Trophoblast cell (in vitro differentiated cells and primary cell): ENCODE data around the gene LSM3.

ENCODE experiments used
- DNase-seq, 2 donors: peaks; one replicate each; pipeline ENCODE4 v3.0.0-alpha.2; 2016
- H2AFZ ChIP-seq: 2 replicates; pipeline ENCODE4 v1.6.1; 2013; ENCODE audit warnings: low read length, moderate library complexity, mild to moderate bottlenecking; ENCODE audit not compliant: insufficient read depth, poor library complexity
- H2AK5ac ChIP-seq: 2 replicates; pipeline ENCODE4 v1.6.1; 2013; ENCODE audit warnings: mild to moderate bottlenecking, low read length
- H2BK120ac ChIP-seq: 2 replicates; pipeline ENCODE4 v1.6.1; 2013; ENCODE audit warnings: low read length, mild to moderate bottlenecking, moderate library complexity; ENCODE audit not compliant: insufficient read depth, poor library complexity
- H2BK12ac ChIP-seq: 2 replicates; pipeline ENCODE4 v1.6.1; 2013; ENCODE audit warnings: mild to moderate bottlenecking, low read length, moderate library complexity
- H2BK5ac ChIP-seq: 2 replicates; pipeline ENCODE4 v1.6.1; 2013; ENCODE audit warnings: low read length, low read depth, moderate library complexity, mild to moderate bottlenecking; ENCODE audit not compliant: poor library complexity
- H3K14ac ChIP-seq: 2 replicates; pipeline ENCODE4 v1.6.1; 2013; ENCODE audit warnings: mild to moderate bottlenecking, low read length
- H3K18ac ChIP-seq: 2 replicates; pipeline ENCODE4 v1.6.1; 2013; ENCODE audit warnings: mild to moderate bottlenecking, low read length
- H3K23ac ChIP-seq: 2 replicates; pipeline ENCODE4 v1.6.1; 2013; ENCODE audit warnings: low read length
- H3K27ac ChIP-seq: 2 replicates; pipeline ENCODE4 v1.5.1; 2013; ENCODE audit warnings: low read depth, mild to moderate bottlenecking, inconsistent platforms, low read length, moderate library complexity
- H3K27me3 ChIP-seq: 2 replicates; pipeline ENCODE4 v1.6.1; 2013; ENCODE audit warnings: inconsistent platforms, mild to moderate bottlenecking, low read length, moderate library complexity; ENCODE audit not compliant: insufficient read depth
- H3K36me3 ChIP-seq, 2 experiments: 1 replicate in 1 of 2; 2 replicates in 1 of 2; pipeline ENCODE4 v1.6.1; 2013; ENCODE audit warnings: low read length in 2 of 2, mild to moderate bottlenecking in 2 of 2, moderate library complexity in 1 of 2; ENCODE audit not compliant: insufficient read depth in 2 of 2, control insufficient read depth in 1 of 2
- H3K4ac ChIP-seq: 2 replicates; pipeline ENCODE4 v1.6.1; 2013; ENCODE audit warnings: low read depth, mild to moderate bottlenecking, low read length, moderate library complexity
- H3K4me1 ChIP-seq, 2 experiments: 1 replicate in 1 of 2; 2 replicates in 1 of 2; pipeline ENCODE4 v1.6.1; 2013; ENCODE audit warnings: low read length in 2 of 2, mild to moderate bottlenecking in 2 of 2, moderate library complexity in 1 of 2; ENCODE audit not compliant: insufficient read depth in 2 of 2, control insufficient read depth in 1 of 2
- H3K4me2 ChIP-seq: 2 replicates; pipeline ENCODE4 v1.6.1; 2013; ENCODE audit warnings: inconsistent platforms, mild to moderate bottlenecking, low read length, moderate library complexity
- H3K4me3 ChIP-seq: 2 replicates; pipeline ENCODE4 v1.5.1; 2013; ENCODE audit warnings: mild to moderate bottlenecking, low read depth, low read length, inconsistent platforms
- H3K79me1 ChIP-seq: one replicate; pipeline ENCODE4 v1.6.1; 2013; ENCODE audit warnings: low read length
- H3K79me2 ChIP-seq: 2 replicates; pipeline ENCODE4 v1.6.1; 2013; ENCODE audit warnings: low read length, mild to moderate bottlenecking; ENCODE audit not compliant: control insufficient read depth, insufficient read depth, poor library complexity
- H3K9ac ChIP-seq: 2 replicates; pipeline ENCODE4 v1.6.1; 2013; ENCODE audit warnings: mild to moderate bottlenecking, low read length
- H3K9me3 ChIP-seq: 2 replicates; pipeline ENCODE4 v1.6.1; 2013; ENCODE audit warnings: low read depth, mild to moderate bottlenecking, control low read depth, inconsistent platforms, low read length; ENCODE audit not compliant: insufficient read depth
- H4K12ac ChIP-seq: 2 replicates; pipeline ENCODE4 v1.6.1; 2013; ENCODE audit warnings: low read depth, mild to moderate bottlenecking, low read length, moderate library complexity
- H4K8ac ChIP-seq: 2 replicates; pipeline ENCODE4 v1.6.1; 2013; ENCODE audit warnings: low read depth, mild to moderate bottlenecking, low read length, moderate library complexity
- H4K91ac ChIP-seq: one replicate; pipeline ENCODE4 v1.6.1; 2013; ENCODE audit warnings: low read depth, mild to moderate bottlenecking, low read length, moderate library complexity
- WGBS: extraction: QIAGEN DNeasy Blood & Tissue Kit; methylation state at CpG from one replicate; pipeline ENCODE4 v1.1.7; 2013; ENCODE audit warnings: missing lambda C conversion rate; ENCODE audit not compliant: insufficient read length, insufficient coverage; ENCODE audit errors: extremely low coverage; 5-methylcytosine and 5-hydroxymethylcytosine counted together

The LSM3 gene

GRCh38 chr3:14235003-14235911, 56.6 kb downstream of the LSM3 start:
- H3K4ac ChIP-seq: no peak overlapping the region
- H2BK120ac ChIP-seq: peak overlapping the region; percentile 13
- H3K36me3 ChIP-seq: no peaks in the 10 kb centered on the region
- H3K9me3 ChIP-seq: peaks cover 3% of the 10 kb centered on the region
- H2BK5ac ChIP-seq: peak overlapping the region; percentile 18
- no peak overlapping the region for H4K12ac ChIP-seq
- peak overlapping the region; percentile 81 for H2AK5ac ChIP-seq
- no peak overlapping the region for H3K27ac ChIP-seq
- H2AFZ ChIP-seq: no peak overlapping the region
- H3K23ac ChIP-seq: peak overlapping the region; percentile 42
- no peak overlapping the region for H3K4me3 ChIP-seq
- peak overlapping the region; percentile 28 for H2BK12ac ChIP-seq
- H3K27me3 ChIP-seq: no peaks in the 10 kb centered on the region
- H3K14ac ChIP-seq: peak overlapping the region; percentile 38
- H3K18ac ChIP-seq: peak overlapping the region; percentile 28
- peak overlapping the region; percentile 63 for H4K91ac ChIP-seq
- peaks cover 31% of the 10 kb centered on the region for H3K79me1 ChIP-seq
- peaks cover 26 to 33% of the 10 kb centered on the region in 2 experiments for H3K4me1 ChIP-seq
- DNase-seq: no peak
- peak overlapping the region; percentile 64 for H4K8ac ChIP-seq
- no peak overlapping the region for H3K9ac ChIP-seq
- H3K79me2 ChIP-seq: no peaks in the 10 kb centered on the region
- no CpG with 5 or more reads among the region's 4 CpGs for WGBS
- no peak overlapping the region for H3K4me2 ChIP-seq

DNA sequence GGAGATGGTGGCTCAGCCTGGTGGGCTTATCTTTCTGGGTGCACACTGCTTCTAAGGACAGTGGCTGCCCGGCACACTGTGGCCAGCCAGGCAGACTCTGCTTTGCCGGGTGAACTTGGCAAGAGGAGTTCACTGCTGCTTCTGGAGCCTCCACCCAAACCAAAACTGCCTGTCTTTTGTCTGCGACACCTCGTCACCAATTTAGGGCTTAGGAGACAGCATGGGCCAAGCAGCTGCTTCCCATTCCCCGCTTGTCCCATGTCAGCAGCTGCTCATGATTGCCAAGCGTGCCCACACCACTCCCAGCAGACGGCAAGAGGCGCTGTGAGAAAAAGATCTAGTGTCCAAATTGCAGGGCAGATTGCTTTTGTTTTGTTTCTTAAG, 57.3 kb downstream of the LSM3 start:
- H4K91ac ChIP-seq: peak overlapping the region; percentile 63
- peak overlapping the region; percentile 81 for H2AK5ac ChIP-seq
- H3K23ac ChIP-seq: peak overlapping the region; percentile 42
- H3K36me3 ChIP-seq: no peaks in the 10 kb centered on the region
- peak overlapping the region; percentile 51 for H3K9ac ChIP-seq
- no peaks in the 10 kb centered on the region for H3K79me2 ChIP-seq
- H3K79me1 ChIP-seq: peaks cover 24% of the 10 kb centered on the region
- no peak overlapping the region for H3K27ac ChIP-seq
- H2AFZ ChIP-seq: no peak overlapping the region
- peak overlapping the region; percentile 18 for H2BK5ac ChIP-seq
- no peak overlapping the region for H3K4me3 ChIP-seq
- H4K8ac ChIP-seq: peak overlapping the region; percentile 64
- no peaks in the 10 kb centered on the region for H3K27me3 ChIP-seq
- no CpG with 5 or more reads among the region's 8 CpGs for WGBS
- peak overlapping the region; percentile 28 for H3K18ac ChIP-seq
- H3K14ac ChIP-seq: peak overlapping the region; percentile 38
- H2BK12ac ChIP-seq: peak overlapping the region; percentile 28
- peak overlapping the region; percentile 13 for H2BK120ac ChIP-seq
- no peak overlapping the region for H4K12ac ChIP-seq
- H3K4ac ChIP-seq: no peak overlapping the region
- H3K4me1 ChIP-seq: peaks cover 20 to 27% of the 10 kb centered on the region in 2 experiments
- no peak for DNase-seq
- H3K4me2 ChIP-seq: no peak overlapping the region
- peaks cover 3% of the 10 kb centered on the region for H3K9me3 ChIP-seq

DNA sequence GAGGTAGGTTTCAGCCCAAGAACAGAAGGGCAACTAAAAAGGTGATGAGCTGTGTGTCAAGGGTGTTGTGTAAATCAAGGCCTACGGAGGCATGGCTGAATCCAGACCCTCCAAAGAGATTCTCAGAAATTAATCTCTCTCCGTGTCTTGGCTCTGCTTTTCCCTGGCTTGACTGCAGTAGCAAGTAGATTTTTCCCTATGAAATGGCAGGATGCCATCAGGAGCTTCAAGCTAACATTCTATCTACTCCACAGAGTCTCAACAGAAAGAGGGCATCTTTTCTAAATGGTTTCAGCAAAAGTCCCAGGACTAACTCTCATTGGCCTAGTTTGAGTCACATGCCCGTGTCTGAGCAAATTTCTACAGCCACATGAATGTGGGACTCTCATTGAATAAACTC, 58.3 kb downstream of the LSM3 start:
- Histone ChIP-seq H3K14ac (no peak overlapping the region), H3K9ac (no peak overlapping the region), H4K12ac (no peak overlapping the region), H3K4me3 (no peak overlapping the region), H3K23ac (no peak overlapping the region), H2AK5ac (no peak overlapping the region), H3K4ac (no peak overlapping the region), H3K4me2 (no peak overlapping the region), H3K36me3 (no peaks in the 10 kb centered on the region), H2BK120ac (no peak overlapping the region), H3K27me3 (no peaks in the 10 kb centered on the region), H2BK12ac (no peak overlapping the region), H3K27ac (no peak overlapping the region), H4K8ac (no peak overlapping the region), H3K79me2 (no peaks in the 10 kb centered on the region), H3K79me1 (peaks cover 14% of the 10 kb centered on the region), H3K4me1 (peaks cover 11 to 17% of the 10 kb centered on the region in 2 experiments), H4K91ac (no peak overlapping the region), H2BK5ac (no peak overlapping the region), H2AFZ (no peak overlapping the region), H3K9me3 (peaks cover 3% of the 10 kb centered on the region), H3K18ac (no peak overlapping the region)
- WGBS: no CpG with 5 or more reads among the region's 3 CpGs
- no peak for DNase-seq

DNA sequence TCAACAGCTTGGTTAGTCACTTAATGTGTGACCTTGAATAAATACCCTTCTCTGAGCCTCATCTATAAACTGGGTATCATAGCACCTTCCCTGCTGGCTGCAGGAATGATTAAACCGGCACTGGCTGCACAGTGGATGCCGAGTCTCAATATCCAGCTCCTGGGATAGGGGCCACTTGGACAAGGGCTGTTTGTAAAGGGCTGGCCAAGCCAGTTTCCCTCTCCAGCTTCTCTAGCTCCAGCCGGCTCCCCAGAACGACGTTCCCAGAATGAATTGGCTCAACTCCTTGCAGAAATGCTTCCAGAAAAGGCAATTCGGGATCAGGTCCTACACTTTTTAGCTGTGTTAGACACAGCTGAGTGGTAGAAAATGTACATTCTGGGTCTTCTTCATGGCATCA, 58.8 kb downstream of the LSM3 start:
- Histone ChIP-seq H3K36me3 (no peaks in the 10 kb centered on the region), H3K23ac (no peak overlapping the region), H3K18ac (no peak overlapping the region), H2AFZ (no peak overlapping the region), H3K27ac (no peak overlapping the region), H3K9me3 (peaks cover 3% of the 10 kb centered on the region), H3K9ac (no peak overlapping the region), H4K8ac (no peak overlapping the region), H3K4me2 (no peak overlapping the region), H3K14ac (no peak overlapping the region), H4K12ac (no peak overlapping the region), H3K79me1 (peaks cover 13% of the 10 kb centered on the region), H2BK12ac (no peak overlapping the region), H4K91ac (peak overlapping the region; percentile 17), H2BK120ac (no peak overlapping the region), H3K27me3 (no peaks in the 10 kb centered on the region), H3K4ac (no peak overlapping the region), H3K4me1 (peaks cover 7 to 13% of the 10 kb centered on the region in 2 experiments), H2BK5ac (no peak overlapping the region), H2AK5ac (no peak overlapping the region), H3K79me2 (no peaks in the 10 kb centered on the region), H3K4me3 (no peak overlapping the region)
- DNase-seq: no peak
- no CpG with 5 or more reads among the region's 6 CpGs for WGBS
